ENCODE data around the gene C2CD2. TPM values are rescaled to one million over a fixed set of nuclear protein-coding genes. Genes with fewer than 3 reads are reported as not detected.
A peak's percentile ranks its signal among the peaks of the same experiment; 100 is the strongest.

Gene C2CD2
- total and polyA plus RNA-seq, 2 experiments from 2014 or later = 4.5 to 16.2 TPM

DNA sequence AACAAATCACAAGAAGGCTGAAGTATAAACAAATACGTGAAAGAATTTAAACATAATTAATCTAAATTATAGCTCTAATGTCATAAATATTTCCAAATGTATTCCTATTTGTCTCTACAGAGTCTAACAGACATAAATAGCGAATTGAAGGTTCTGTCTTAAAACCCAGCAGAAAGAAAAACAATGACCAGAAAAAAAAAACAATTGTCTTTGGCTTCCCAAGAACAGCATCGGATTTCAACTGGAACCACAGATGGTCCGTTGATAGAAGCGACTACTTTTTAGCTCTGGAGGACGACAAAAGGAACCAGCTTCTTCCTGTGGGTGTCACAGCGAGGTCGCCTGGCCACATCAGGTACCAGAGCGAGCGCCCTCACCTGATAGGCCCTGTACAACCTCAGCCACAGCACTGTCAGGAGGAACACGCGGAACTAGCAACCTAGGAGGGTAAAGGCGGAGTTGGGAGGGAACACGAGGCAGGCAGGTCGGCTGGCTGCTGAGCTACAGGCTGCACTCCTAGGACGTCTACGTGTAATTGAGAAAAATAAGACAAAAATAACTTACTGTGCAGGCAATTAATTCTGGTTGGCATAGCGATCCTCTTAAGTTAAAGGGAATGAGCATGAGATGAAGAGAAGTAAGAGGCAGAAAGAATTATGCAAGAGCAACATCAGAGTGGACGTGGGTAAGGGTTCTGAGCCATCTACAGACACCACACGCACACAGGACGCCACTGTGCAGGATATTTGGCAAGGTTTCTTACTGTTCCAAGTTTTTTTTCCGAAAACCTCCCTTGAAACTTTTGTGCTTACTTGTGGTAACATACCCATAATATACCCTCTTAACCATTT, 58.0 kb downstream of the C2CD2 start:
- peaks cover 45% of the 10 kb centered on the region for H3K4me1 Mint-ChIP-seq
- H4K20me1 ChIP-seq (replicated peaks; ENCODE audit: insufficient read depth) = no peaks in the 10 kb centered on the region
- no peaks in the 10 kb centered on the region for H3K9me2 ChIP-seq (ENCODE audit: insufficient read depth)
- H3K4me3 Mint-ChIP-seq = 0 out of 3 replicates have a peak overlapping the region, but pooled peaks have one; percentile 21
- no peaks in the 10 kb centered on the region for H3K79me2 ChIP-seq (replicated peaks; ENCODE audit: insufficient read depth)
- no peaks in the 10 kb centered on the region for H3K27me3 ChIP-seq (ENCODE audit: insufficient read depth)
- H3F3A ChIP-seq (replicated peaks; ENCODE audit: low read depth) = no peaks in the 10 kb centered on the region
- H3K36me3 ChIP-seq (ENCODE audit: insufficient read depth) = no peaks in the 10 kb centered on the region
- peaks cover under 1% of the 10 kb centered on the region for H3K36me3 Mint-ChIP-seq (ENCODE audit: low read depth)
- H3K4me2 ChIP-seq = no peak overlapping the region
- peaks cover 13% of the 10 kb centered on the region for H3K4me1 ChIP-seq (ENCODE audit: insufficient read depth)
- no peak for TF ChIP-seq ZNF331 (CRISPR knock-in tag; IDR thresholded peaks at IDR 0.05; ENCODE audit: low read depth)
- TF ChIP-seq, protein P1, sequence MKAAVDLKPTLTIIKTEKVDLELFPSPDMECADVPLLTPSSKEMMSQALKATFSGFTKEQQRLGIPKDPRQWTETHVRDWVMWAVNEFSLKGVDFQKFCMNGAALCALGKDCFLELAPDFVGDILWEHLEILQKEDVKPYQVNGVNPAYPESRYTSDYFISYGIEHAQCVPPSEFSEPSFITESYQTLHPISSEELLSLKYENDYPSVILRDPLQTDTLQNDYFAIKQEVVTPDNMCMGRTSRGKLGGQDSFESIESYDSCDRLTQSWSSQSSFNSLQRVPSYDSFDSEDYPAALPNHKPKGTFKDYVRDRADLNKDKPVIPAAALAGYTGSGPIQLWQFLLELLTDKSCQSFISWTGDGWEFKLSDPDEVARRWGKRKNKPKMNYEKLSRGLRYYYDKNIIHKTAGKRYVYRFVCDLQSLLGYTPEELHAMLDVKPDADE (IDR thresholded peaks at IDR 0.05) = no peak
- TF ChIP-seq, protein P2, sequence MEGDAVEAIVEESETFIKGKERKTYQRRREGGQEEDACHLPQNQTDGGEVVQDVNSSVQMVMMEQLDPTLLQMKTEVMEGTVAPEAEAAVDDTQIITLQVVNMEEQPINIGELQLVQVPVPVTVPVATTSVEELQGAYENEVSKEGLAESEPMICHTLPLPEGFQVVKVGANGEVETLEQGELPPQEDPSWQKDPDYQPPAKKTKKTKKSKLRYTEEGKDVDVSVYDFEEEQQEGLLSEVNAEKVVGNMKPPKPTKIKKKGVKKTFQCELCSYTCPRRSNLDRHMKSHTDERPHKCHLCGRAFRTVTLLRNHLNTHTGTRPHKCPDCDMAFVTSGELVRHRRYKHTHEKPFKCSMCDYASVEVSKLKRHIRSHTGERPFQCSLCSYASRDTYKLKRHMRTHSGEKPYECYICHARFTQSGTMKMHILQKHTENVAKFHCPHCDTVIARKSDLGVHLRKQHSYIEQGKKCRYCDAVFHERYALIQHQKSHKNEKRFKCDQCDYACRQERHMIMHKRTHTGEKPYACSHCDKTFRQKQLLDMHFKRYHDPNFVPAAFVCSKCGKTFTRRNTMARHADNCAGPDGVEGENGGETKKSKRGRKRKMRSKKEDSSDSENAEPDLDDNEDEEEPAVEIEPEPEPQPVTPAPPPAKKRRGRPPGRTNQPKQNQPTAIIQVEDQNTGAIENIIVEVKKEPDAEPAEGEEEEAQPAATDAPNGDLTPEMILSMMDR (conservative IDR thresholded peaks at IDR 0.05; ENCODE audit: low read depth in 2 of 2) = peak in 1 of 2 experiments; percentile 52; a peak in 2 of 4 replicates
- TF ChIP-seq, protein P3, sequence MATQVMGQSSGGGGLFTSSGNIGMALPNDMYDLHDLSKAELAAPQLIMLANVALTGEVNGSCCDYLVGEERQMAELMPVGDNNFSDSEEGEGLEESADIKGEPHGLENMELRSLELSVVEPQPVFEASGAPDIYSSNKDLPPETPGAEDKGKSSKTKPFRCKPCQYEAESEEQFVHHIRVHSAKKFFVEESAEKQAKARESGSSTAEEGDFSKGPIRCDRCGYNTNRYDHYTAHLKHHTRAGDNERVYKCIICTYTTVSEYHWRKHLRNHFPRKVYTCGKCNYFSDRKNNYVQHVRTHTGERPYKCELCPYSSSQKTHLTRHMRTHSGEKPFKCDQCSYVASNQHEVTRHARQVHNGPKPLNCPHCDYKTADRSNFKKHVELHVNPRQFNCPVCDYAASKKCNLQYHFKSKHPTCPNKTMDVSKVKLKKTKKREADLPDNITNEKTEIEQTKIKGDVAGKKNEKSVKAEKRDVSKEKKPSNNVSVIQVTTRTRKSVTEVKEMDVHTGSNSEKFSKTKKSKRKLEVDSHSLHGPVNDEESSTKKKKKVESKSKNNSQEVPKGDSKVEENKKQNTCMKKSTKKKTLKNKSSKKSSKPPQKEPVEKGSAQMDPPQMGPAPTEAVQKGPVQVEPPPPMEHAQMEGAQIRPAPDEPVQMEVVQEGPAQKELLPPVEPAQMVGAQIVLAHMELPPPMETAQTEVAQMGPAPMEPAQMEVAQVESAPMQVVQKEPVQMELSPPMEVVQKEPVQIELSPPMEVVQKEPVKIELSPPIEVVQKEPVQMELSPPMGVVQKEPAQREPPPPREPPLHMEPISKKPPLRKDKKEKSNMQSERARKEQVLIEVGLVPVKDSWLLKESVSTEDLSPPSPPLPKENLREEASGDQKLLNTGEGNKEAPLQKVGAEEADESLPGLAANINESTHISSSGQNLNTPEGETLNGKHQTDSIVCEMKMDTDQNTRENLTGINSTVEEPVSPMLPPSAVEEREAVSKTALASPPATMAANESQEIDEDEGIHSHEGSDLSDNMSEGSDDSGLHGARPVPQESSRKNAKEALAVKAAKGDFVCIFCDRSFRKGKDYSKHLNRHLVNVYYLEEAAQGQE (IDR thresholded peaks at IDR 0.05; ENCODE audit: unreplicated experiment) = no peak
- no peak overlapping the region for H2AFZ ChIP-seq
- ATAC-seq = peak; percentile 59
- H3K27me3 Mint-ChIP-seq (ENCODE audit: insufficient read depth, low read depth, poor library complexity) = no peaks in the 10 kb centered on the region
- H3K9me3 Mint-ChIP-seq = no peaks in the 10 kb centered on the region
- DNase-seq (ENCODE audit: low spot score) = peak; percentile 56
- H3K27ac Mint-ChIP-seq = no peak overlapping the region
- no peak overlapping the region; the same call in 1 of the 2 replicates for H3K27ac ChIP-seq (ENCODE audit: low read depth)
- H3K4me3 ChIP-seq = no peak overlapping the region

DNA sequence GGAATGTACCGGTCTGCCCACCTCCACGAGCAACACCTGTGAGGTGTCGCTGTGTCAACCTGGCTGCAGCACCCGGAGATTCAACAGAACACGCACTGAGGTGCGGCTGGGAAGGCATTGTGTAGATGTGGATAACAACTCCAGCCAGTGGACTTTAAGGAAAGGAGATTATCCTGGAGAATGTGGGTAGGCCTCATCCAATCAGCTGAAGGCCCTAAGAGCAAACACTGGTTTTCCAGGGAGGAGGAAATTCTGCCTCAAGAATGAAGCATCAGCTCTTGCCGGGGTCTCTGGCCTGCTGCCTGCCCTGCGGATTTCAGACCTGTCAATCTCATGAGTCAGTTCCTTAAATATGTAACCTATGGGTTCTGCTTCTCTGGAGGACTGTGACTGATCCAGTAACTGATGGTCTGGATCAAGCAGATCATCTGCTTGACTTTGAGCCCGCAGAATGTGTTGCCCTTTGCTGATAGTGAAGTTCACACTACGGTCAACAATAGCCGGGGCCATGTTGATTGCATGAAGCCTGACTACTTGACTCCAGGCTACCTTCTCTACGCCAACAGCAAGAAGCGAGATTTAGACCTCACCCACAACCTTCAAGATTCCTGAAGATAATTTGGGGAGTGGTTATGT, 58.8 kb downstream of the C2CD2 start:
- no peaks in the 10 kb centered on the region for H3K36me3 ChIP-seq (ENCODE audit: insufficient read depth)
- H3K4me3 Mint-ChIP-seq = no peak overlapping the region
- DNase-seq (ENCODE audit: low spot score) (no peak), ATAC-seq (no peak)
- no peaks in the 10 kb centered on the region for H3K27me3 Mint-ChIP-seq (ENCODE audit: insufficient read depth, low read depth, poor library complexity)
- H3K27ac Mint-ChIP-seq = no peak overlapping the region
- H3K27ac ChIP-seq (ENCODE audit: low read depth) = no peak overlapping the region
- no peaks in the 10 kb centered on the region for H3F3A ChIP-seq (replicated peaks; ENCODE audit: low read depth)
- no peak overlapping the region for H3K4me3 ChIP-seq
- no peak overlapping the region for H2AFZ ChIP-seq
- H3K79me2 ChIP-seq (replicated peaks; ENCODE audit: insufficient read depth) = no peaks in the 10 kb centered on the region
- no peaks in the 10 kb centered on the region for H3K9me3 Mint-ChIP-seq
- H3K27me3 ChIP-seq (ENCODE audit: insufficient read depth) = no peaks in the 10 kb centered on the region
- no peaks in the 10 kb centered on the region; the same call in 1 of the 3 replicates for H3K36me3 Mint-ChIP-seq (ENCODE audit: low read depth)
- peaks cover 45% of the 10 kb centered on the region for H3K4me1 Mint-ChIP-seq
- H4K20me1 ChIP-seq (replicated peaks; ENCODE audit: insufficient read depth) = no peaks in the 10 kb centered on the region
- no peaks in the 10 kb centered on the region for H3K9me2 ChIP-seq (ENCODE audit: insufficient read depth)
- no peak overlapping the region for H3K4me2 ChIP-seq
- peaks cover 13% of the 10 kb centered on the region for H3K4me1 ChIP-seq (ENCODE audit: insufficient read depth)
- no peak for TF ChIP-seq ZNF331 (CRISPR knock-in tag; IDR thresholded peaks at IDR 0.05; ENCODE audit: low read depth)
- TF ChIP-seq JUNB (IDR thresholded peaks at IDR 0.05; ENCODE audit: unreplicated experiment) = no peak
- no peak for TF ChIP-seq POLR2AphosphoS5 (IDR thresholded peaks at IDR 0.05; ENCODE audit: low read depth)
- TF ChIP-seq STAT1 (IDR thresholded peaks at IDR 0.05; ENCODE audit: unreplicated experiment) = no peak
- no peak for TF ChIP-seq EZH2 (IDR thresholded peaks at IDR 0.05; ENCODE audit: low read depth, unreplicated experiment)
- no peak for TF ChIP-seq CREB1 (CRISPR knock-in tag; IDR thresholded peaks at IDR 0.05; ENCODE audit: low read depth)
- TF ChIP-seq, protein P2 (conservative IDR thresholded peaks at IDR 0.05; ENCODE audit: low read depth in 2 of 2) = no peak
